Nephron progenitor cell (in vitro differentiated cells): ENCODE data around the gene OSBPL2.

ENCODE experiments used
- DNase-seq: peaks from one replicate; pipeline ENCODE4 v3.0.0; 2021
- H3K27ac Mint-ChIP-seq: 2 replicates; pipeline ENCODE4 v1.8.0; 2021; ENCODE audit warnings: mild to moderate bottlenecking, moderate library complexity, mixed read lengths
- H3K27me3 Mint-ChIP-seq: 2 replicates; pipeline ENCODE4 v1.8.0; 2021; ENCODE audit warnings: mild to moderate bottlenecking, low read depth, mixed read lengths; ENCODE audit not compliant: poor library complexity
- H3K36me3 Mint-ChIP-seq: 2 replicates; pipeline ENCODE4 v1.8.0; 2021; ENCODE audit warnings: low read depth, mixed read lengths
- H3K4me1 Mint-ChIP-seq: 2 replicates; pipeline ENCODE4 v1.8.0; 2021; ENCODE audit warnings: mixed read lengths
- H3K4me3 Mint-ChIP-seq: 2 replicates; pipeline ENCODE4 v1.8.0; 2021; ENCODE audit warnings: mild to moderate bottlenecking, moderate library complexity, mixed read lengths
- H3K9me3 Mint-ChIP-seq: 2 replicates; pipeline ENCODE4 v1.8.0; 2021; ENCODE audit warnings: mild to moderate bottlenecking, moderate library complexity, mixed read lengths
- TF ChIP-seq, protein P1 (sequence below): fragments of 200-600 bp; sonication (generic); IDR thresholded peaks from 2 replicates; pipeline ENCODE4 v1.5.0; 2021; ENCODE audit warnings: antibody characterized with exemption

Gene OSBPL2

DNA sequence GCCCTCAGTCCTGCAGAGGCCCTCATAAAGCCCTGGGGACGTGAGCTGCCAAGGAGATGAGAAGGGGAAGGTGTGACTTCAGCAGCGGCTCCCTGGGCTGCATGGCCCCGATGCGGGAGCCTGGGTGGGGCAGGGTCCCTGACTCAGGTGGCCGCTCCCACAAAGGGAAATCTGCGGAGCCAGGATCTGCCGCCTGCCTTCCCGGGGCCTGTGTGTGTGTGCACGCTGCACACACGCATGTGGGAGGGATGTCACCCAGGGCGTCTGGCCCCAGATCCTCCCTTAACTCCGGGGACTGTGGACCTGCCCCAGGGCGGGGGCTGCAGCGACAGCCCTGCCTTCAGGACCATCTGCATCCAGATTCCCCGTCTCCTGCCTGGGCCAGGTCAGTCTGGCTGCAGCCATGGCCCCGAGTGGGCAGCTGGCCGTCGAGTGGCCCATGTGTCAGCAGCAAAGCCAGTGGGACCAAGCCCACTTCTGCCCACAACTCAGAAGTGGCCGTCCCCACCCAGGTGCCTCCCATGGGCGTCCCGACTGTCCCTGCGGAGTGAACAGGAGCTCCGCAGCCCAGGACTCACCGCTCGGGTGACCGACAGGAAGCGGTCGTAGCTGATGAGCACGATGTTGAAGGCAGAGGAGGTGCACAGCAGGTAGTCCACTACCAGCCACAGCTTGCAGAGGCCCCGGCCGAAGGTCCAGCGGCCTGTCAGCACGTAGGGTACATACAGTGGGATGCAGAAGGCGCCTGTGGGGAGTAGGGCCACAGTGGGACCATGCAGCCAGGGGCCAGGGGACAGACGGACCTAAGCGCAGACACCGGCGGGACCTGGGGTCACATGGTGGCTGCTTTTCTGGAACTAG is 20.2 kb upstream of the OSBPL2 start:
- no peak overlapping the region for H3K4me3 Mint-ChIP-seq
- TF ChIP-seq, protein P1, sequence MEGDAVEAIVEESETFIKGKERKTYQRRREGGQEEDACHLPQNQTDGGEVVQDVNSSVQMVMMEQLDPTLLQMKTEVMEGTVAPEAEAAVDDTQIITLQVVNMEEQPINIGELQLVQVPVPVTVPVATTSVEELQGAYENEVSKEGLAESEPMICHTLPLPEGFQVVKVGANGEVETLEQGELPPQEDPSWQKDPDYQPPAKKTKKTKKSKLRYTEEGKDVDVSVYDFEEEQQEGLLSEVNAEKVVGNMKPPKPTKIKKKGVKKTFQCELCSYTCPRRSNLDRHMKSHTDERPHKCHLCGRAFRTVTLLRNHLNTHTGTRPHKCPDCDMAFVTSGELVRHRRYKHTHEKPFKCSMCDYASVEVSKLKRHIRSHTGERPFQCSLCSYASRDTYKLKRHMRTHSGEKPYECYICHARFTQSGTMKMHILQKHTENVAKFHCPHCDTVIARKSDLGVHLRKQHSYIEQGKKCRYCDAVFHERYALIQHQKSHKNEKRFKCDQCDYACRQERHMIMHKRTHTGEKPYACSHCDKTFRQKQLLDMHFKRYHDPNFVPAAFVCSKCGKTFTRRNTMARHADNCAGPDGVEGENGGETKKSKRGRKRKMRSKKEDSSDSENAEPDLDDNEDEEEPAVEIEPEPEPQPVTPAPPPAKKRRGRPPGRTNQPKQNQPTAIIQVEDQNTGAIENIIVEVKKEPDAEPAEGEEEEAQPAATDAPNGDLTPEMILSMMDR = no peak
- no peaks in the 10 kb centered on the region for H3K36me3 Mint-ChIP-seq
- H3K27me3 Mint-ChIP-seq = peaks cover 85% of the 10 kb centered on the region
- H3K4me1 Mint-ChIP-seq = peaks cover 4% of the 10 kb centered on the region
- DNase-seq = no peak
- H3K9me3 Mint-ChIP-seq = no peaks in the 10 kb centered on the region
- H3K27ac Mint-ChIP-seq = no peak overlapping the region

DNA sequence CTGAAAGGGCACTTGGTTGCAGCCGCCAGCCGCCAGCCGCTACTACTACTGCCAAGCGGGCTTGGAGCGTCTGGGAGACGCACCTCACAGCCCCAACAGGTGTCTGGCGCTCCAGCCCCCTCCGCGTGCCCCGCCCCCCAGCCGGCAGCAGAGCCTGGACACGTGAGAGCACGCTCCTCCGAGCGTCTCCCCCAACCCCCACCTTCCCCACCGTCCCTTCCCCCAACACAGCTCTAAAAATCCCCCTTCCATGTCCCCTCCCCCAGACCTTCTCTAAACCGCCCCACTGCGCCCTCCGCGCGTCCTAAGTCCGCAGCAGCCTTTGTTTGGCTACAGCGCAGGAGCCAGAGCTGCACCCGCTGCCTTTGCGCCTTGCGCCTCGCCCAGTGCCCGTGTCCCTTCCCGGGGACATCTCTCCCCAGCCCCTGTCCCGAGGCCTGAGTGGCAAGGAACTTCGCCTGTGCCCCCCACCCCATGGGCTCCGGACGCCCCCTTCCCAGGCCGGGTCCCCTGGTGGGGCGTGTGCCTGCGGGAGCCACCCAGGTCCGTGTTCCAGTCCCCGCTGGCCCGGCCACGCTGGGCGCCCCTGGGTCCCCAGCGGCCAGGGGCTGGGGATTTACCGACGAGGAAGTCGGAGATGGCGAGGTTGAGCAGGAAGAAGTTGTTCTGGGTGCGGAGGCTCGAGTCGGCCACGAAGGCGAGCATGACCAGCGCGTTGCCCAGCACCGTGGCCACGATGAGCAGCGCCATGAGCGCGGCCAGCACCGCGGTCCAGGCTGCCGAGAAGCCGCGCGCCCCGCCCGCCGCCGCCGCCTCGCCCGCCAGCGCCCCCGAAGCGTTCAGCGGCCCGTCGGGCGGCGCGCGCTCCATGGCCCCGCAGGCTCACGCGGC is 19.0 kb upstream of the OSBPL2 start:
- H3K9me3 Mint-ChIP-seq = no peaks in the 10 kb centered on the region
- peaks cover 89% of the 10 kb centered on the region for H3K27me3 Mint-ChIP-seq
- H3K27ac Mint-ChIP-seq = no peak overlapping the region
- no peaks in the 10 kb centered on the region for H3K36me3 Mint-ChIP-seq
- TF ChIP-seq, protein P1 = no peak
- H3K4me3 Mint-ChIP-seq = peak overlapping the region; percentile 25
- DNase-seq = no peak
- H3K4me1 Mint-ChIP-seq = peaks cover 4% of the 10 kb centered on the region

DNA sequence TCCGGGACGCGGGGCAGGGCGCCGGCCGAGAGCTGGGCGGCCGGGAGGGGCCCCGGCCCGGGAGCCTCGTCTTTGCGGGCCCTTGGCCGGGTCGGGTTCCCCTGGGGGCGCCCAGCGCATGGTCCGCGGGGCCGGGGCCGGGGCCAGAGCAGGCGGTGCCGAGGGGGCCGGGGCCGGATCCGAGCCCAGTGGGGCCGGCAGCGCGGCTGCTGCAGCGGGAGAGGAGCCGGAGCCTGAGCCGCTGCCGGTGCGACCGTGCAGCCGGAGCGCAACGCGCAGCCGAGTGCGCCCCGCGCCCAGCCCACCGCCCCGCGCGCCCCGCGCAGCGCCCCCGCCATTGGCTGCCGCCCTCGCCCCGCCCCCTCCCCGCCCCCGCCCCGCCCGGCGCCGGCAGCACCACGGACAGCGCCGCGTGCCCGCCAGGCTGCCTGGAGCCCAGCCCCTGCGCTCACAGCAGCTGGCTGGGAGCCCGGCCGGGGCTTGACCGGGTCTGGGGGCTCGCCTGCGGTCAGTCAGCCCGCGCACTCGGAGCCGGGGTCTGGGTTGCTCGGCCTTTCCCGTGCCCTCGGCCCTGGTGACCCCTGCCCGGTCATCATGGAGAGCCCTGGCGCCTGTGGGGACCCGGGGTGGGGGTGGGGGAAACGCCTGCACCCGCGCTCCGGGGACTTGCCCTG is 18.2 kb upstream of the OSBPL2 start, which contains the start of gene HRH3:
TSS of gene HRH3 (minus strand) at position 287 of the 674 bp plus-strand sequence. CDS start 308 bp downstream, outside the sequence.
- Mint-ChIP-seq H3K36me3 (no peaks in the 10 kb centered on the region), H3K27ac (no peak within 1 kb of the TSS), H3K4me1 (peaks cover 4% of the 10 kb centered on the region), H3K27me3 (peaks cover 89% of the 10 kb centered on the region), H3K4me3 (peak within 1 kb of the TSS; percentile 25), H3K9me3 (no peaks in the 10 kb centered on the region)
- TF ChIP-seq, protein P1 = no peak
- DNase-seq = peak; percentile 88

DNA sequence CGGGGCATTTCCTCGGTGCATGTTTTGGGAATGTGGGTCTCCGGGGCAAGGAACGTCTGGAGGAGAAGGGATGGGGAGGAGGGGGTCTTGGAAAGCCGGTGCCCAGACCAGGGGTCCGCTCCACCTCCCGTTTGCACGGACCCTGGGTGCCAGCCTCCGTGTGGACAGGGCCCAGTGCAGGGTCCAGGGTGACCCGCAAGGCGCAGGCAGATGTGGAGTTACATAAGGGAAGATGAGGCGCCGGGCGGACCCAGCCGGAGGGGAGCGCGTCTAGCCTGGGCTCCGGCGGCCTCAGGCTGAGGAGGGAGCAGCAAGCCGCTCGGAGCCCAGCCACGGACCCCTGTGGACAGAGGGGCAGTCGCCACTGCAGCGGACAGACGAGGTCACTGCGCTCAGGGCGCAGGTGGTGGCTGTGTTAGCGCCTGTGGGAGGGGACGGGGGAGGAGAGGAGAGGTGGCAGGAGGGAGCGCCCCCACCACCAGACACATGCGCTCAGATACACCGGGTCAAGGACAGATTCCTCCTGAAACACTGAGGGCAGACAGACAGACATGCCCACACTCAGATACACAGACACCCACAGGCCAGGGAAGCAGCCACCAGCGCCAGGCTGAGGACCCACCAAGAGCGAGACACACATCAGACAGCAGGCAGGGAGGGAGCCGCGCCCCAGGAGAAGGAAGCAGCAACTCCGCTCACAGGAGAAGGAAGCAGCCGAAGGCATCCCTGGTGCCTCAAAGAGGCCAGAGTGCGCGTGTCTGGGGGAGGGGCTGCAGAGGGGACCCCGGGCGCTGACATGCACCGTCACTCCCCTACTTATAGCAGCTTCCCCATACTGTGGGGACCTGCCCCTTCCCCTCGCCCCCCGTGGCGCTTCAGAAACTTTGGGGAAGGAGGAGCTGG is 17.4 kb upstream of the OSBPL2 start:
- peaks cover 91% of the 10 kb centered on the region for H3K27me3 Mint-ChIP-seq
- no peak overlapping the region for H3K4me3 Mint-ChIP-seq
- TF ChIP-seq, protein P1 = no peak
- H3K36me3 Mint-ChIP-seq = no peaks in the 10 kb centered on the region
- H3K9me3 Mint-ChIP-seq = no peaks in the 10 kb centered on the region
- no peak overlapping the region for H3K27ac Mint-ChIP-seq
- peaks cover 4% of the 10 kb centered on the region for H3K4me1 Mint-ChIP-seq
- no peak for DNase-seq

DNA sequence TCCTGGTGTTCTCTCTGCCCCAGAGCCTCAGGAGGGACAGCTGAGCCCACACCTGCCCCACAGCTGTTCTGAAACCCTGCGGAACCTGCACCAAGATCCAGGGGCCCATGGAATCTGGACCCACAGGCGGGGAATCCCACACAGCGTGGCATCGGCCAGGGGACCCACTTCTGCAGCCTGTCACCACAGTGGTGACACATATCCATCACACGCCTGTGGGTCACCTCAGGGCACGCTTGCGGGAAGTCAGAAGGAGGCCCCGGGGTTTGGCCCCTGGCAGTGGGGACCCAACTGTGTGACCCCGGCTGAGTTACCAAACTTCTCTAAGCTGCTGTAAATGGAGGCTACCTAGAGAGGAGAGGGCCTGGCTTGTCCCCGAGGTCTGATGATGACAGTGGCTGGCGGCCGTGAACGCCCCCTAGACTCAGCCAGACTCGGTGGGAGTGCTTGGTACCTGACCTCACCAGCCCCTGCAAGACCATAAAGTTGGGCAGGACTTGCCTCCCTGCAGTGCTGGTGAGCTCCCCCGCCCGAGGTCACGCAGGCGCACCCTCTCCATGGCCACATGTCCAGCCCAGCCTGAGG is 16.0 kb upstream of the OSBPL2 start:
- TF ChIP-seq, protein P1 = no peak
- Mint-ChIP-seq H3K27me3 (peaks cover 88% of the 10 kb centered on the region), H3K4me1 (peaks cover 4% of the 10 kb centered on the region), H3K4me3 (no peak overlapping the region), H3K36me3 (no peaks in the 10 kb centered on the region), H3K27ac (no peak overlapping the region), H3K9me3 (no peaks in the 10 kb centered on the region)
- no peak for DNase-seq
